ENCODE measurements around the gene WHAMM. TPM values are rescaled to one million over a fixed set of nuclear protein-coding genes. Genes with fewer than 3 reads are reported as not detected.

WHAMM gene
- total RNA-seq, 1 donor from 2014 or later: 9.9 TPM

DNA sequence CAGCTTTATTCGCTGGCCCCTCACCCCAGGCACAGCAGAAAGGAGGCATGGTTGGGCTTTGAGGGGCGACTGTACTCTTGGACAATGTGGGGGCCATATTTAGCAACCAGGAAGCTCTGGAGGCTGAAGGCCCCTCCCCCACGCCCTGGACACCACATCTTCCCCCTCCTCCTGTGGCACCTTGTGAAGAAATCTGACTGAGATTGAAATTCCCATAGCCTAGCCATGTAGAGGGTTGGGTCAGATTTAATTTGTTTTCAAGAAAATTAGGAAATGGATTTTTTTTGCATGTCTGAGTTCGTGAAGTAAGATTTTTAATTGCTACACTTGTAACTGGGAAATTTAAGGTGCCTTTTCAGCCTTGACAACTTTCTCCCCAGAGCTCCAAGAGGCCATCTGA is 28.1 kb upstream of the WHAMM start:
- TF ChIP-seq, protein P1, sequence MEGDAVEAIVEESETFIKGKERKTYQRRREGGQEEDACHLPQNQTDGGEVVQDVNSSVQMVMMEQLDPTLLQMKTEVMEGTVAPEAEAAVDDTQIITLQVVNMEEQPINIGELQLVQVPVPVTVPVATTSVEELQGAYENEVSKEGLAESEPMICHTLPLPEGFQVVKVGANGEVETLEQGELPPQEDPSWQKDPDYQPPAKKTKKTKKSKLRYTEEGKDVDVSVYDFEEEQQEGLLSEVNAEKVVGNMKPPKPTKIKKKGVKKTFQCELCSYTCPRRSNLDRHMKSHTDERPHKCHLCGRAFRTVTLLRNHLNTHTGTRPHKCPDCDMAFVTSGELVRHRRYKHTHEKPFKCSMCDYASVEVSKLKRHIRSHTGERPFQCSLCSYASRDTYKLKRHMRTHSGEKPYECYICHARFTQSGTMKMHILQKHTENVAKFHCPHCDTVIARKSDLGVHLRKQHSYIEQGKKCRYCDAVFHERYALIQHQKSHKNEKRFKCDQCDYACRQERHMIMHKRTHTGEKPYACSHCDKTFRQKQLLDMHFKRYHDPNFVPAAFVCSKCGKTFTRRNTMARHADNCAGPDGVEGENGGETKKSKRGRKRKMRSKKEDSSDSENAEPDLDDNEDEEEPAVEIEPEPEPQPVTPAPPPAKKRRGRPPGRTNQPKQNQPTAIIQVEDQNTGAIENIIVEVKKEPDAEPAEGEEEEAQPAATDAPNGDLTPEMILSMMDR (IDR thresholded peaks at IDR 0.05): no peak
- no peaks in the 10 kb centered on the region for H3K9me3 ChIP-seq
- no peaks in the 10 kb centered on the region for H3K36me3 ChIP-seq
- ATAC-seq (no peak), DNase-seq (no peak)
- no peaks in the 10 kb centered on the region for H3K27me3 ChIP-seq (ENCODE audit: low read depth)
- no peak overlapping the region for H3K4me3 ChIP-seq
- H3K27ac ChIP-seq: no peak overlapping the region
- H3K4me1 ChIP-seq: no peaks in the 10 kb centered on the region
- intact Hi-C loops (cut with DNase I): no loop called here

DNA sequence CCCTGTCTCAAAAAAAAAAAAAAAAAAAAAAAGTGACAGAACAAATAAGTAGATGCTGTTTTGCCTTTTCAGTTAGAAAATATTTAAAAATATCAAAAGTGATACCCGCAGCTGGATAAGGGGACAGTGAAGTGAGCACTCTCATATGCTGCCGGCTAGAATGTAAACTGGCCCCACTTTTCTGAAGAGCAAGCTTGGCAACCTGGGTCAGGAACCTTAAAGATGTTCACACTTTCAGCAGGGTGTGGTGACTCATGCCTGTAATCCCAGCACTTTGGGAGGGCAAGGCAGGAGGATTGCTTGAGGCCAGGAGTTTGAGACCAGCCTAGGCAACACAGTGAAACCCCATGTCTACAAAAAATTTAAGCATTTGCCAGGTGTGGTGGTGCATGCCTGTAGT is 20.9 kb upstream of the WHAMM start:
- no peaks in the 10 kb centered on the region for H3K4me1 ChIP-seq
- no peaks in the 10 kb centered on the region for H3K27me3 ChIP-seq (ENCODE audit: low read depth)
- H3K27ac ChIP-seq: no peak overlapping the region
- H3K4me3 ChIP-seq: no peak overlapping the region
- H3K36me3 ChIP-seq: no peaks in the 10 kb centered on the region
- H3K9me3 ChIP-seq: no peaks in the 10 kb centered on the region
- TF ChIP-seq, protein P1 (IDR thresholded peaks at IDR 0.05): no peak
- ATAC-seq: no peak
- no peak for DNase-seq
- intact Hi-C loops (cut with DNase I): no loop called here

DNA sequence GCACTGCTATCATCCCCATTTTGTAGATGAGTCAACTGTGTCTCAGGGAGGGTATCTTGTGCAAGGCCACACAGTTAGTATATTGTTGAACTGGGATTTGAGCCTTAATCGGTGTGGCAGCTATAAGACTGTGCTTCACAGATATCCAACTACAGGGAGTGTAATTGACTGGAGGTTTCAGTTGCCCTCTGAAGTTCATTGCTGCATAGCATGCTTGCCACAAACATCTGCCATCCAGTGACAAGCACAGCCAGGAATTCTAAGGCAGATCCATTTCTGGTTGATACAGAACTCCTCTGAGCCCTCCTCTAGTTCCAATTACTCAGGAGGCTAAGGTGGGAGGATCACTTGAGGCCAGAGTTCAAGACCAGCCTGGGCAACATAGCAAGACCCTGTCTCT is 19.9 kb upstream of the WHAMM start:
- TF ChIP-seq, protein P1 (IDR thresholded peaks at IDR 0.05): no peak
- intact Hi-C loops (cut with DNase I): no loop called here
- H3K27ac ChIP-seq: no peak overlapping the region
- DNase-seq (no peak), ATAC-seq (no peak)
- H3K4me1 ChIP-seq: no peaks in the 10 kb centered on the region
- H3K4me3 ChIP-seq: no peak overlapping the region
- H3K36me3 ChIP-seq: no peaks in the 10 kb centered on the region
- no peaks in the 10 kb centered on the region for H3K27me3 ChIP-seq (ENCODE audit: low read depth)
- H3K9me3 ChIP-seq: no peaks in the 10 kb centered on the region

DNA sequence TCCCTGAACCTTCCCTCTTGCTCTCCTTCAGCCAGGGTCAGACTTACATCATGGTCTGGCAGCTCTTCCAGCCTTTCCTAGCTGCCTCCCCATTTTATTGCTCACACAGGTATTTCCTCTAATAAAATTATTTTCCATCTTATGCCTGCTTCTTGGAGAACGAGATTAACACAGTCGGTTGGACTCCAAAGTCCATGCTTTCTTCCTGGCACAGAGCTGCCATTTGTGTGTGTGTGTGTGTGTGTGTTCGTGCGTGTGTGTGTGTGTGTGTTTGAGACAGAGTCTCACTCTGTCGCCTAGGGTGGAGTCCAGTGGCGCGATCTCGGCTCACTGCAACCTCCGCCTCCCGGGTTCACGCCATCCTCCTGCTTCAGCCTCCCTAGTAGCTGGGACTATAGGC is 19.1 kb upstream of the WHAMM start:
- DNase-seq (no peak), ATAC-seq (no peak)
- H3K27ac ChIP-seq: no peak overlapping the region
- H3K36me3 ChIP-seq: no peaks in the 10 kb centered on the region
- intact Hi-C loops (cut with DNase I): no loop called here
- TF ChIP-seq, protein P1 (IDR thresholded peaks at IDR 0.05): no peak
- H3K4me1 ChIP-seq: no peaks in the 10 kb centered on the region
- no peaks in the 10 kb centered on the region for H3K9me3 ChIP-seq
- no peak overlapping the region for H3K4me3 ChIP-seq
- no peaks in the 10 kb centered on the region for H3K27me3 ChIP-seq (ENCODE audit: low read depth)

DNA sequence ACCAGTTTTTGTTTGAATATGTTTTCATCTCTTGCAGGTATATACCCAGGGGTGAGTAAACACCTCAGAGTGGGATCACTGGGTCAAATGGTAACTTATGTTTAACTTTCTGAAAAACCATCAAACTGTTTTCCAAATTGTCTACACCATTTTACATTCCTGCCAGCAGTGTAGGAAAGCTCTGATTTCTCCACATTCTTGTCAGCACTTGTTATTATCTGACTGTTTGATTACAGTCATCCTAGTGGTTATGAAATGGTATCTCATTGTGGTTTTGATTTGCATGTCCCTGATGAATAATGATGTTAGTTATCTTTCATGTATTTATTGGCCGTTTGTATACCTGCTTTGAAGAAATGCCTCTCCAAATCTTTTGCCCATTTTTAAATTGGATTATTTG is 17.4 kb upstream of the WHAMM start:
- Histone ChIP-seq H3K4me1 (no peaks in the 10 kb centered on the region), H3K9me3 (no peaks in the 10 kb centered on the region), H3K4me3 (no peak overlapping the region), H3K36me3 (no peaks in the 10 kb centered on the region), H3K27me3 (ENCODE audit: low read depth) (no peaks in the 10 kb centered on the region), H3K27ac (no peak overlapping the region)
- ATAC-seq: no peak
- DNase-seq: no peak
- intact Hi-C loops (cut with DNase I): no loop called here
- TF ChIP-seq, protein P1 (IDR thresholded peaks at IDR 0.05): no peak

DNA sequence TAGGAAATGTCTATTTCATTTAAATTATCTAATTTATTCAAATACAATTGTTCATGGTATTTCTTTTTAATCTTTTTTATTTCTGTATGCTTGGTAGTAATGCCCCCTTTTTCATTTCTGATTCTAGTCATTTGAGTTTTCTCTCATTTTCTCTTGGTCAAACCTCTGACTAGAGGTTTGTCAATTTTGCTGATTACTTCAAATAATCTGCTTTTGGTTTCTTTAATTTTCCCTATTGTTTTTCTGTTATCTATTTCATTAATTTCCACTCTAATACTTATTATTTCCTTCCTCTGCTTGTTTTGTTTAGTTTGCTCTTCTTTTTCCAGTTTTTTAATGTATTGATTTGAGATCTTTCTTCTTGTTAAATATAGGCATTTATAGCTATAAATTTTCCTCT is 15.7 kb upstream of the WHAMM start:
- no peak overlapping the region for H3K27ac ChIP-seq
- TF ChIP-seq, protein P1 (IDR thresholded peaks at IDR 0.05): no peak
- no peak for ATAC-seq
- H3K27me3 ChIP-seq (ENCODE audit: low read depth): no peaks in the 10 kb centered on the region
- intact Hi-C loops (cut with DNase I): no loop called here
- H3K36me3 ChIP-seq: no peaks in the 10 kb centered on the region
- no peaks in the 10 kb centered on the region for H3K9me3 ChIP-seq
- no peak overlapping the region for H3K4me3 ChIP-seq
- no peak for DNase-seq
- H3K4me1 ChIP-seq: no peaks in the 10 kb centered on the region

All from lower lobe of right lung (tissue), 2 donors.